ENCODE measurements around the gene GCGR. TPM values are rescaled to one million over a fixed set of nuclear protein-coding genes. Genes with fewer than 3 reads are reported as not detected.
"Not testable (repeated sequence)": the region's sequence is repeated elsewhere in the genome, so short reads cannot be mapped to it uniquely, and the experiment has no call there.

Gene GCGR
- total RNA-seq, 2 experiments from 2014 or later: not detected

GRCh38 chr17:81832608-81833159, 28.7 kb downstream of the GCGR start:
- Mint-ChIP-seq H3K27me3 (no peaks in the 10 kb centered on the region), H3K9me3 (no peaks in the 10 kb centered on the region), H3K4me1 (peaks cover 31% of the 10 kb centered on the region), H3K4me3 (peak overlapping the region; percentile 88), H3K27ac (peak overlapping the region; percentile 92), H3K36me3 (ENCODE audit: low read depth) (peaks cover 2% of the 10 kb centered on the region)
- ChIA-PET CTCF (no interaction called here), POLR2A (interaction anchor here (0.7 to 4.9 kb wide), 22 partner anchors 10 to 191 kb away, joined by 3 to 41 read pairs (median 5); partner anchors contain the start of genes ALYREF, ANAPC11, ARHGDIA and ARL16)
- DNase-seq: no peak

- Mint-ChIP-seq H3K27ac (peak within 1 kb of the TSS; percentile 92), H3K27me3 (no peaks in the 10 kb centered on the region), H3K36me3 (ENCODE audit: low read depth) (peaks cover 2% of the 10 kb centered on the region), H3K4me1 (peaks cover 31% of the 10 kb centered on the region), H3K4me3 (peak within 1 kb of the TSS; percentile 88), H3K9me3 (no peaks in the 10 kb centered on the region)
- CTCF ChIA-PET: interaction anchor here (1.9 kb wide), 1 partner anchor 26 kb away, joined by 5 read pairs; no protein-coding TSS in a partner anchor
- peak; percentile 96 for DNase-seq
- POLR2A ChIA-PET: interaction anchor here (0.6 to 4.9 kb wide), 20 partner anchors 9 to 191 kb away, joined by 3 to 41 read pairs (median 5); partner anchors contain the start of genes ANAPC11, ARHGDIA, ARL16 and HGS
Measured at GRCh38 chr17:81833160-81833920, 29.4 kb downstream of the GCGR start, which contains the start of gene MCRIP1. Gene MCRIP1, minus strand, starts transcription at chr17:81833291. Its CDS starts 8,785 bp downstream, at chr17:81824506.

GRCh38 chr17:81833921-81834830, 30.2 kb downstream of the GCGR start:
- Mint-ChIP-seq H3K36me3 (ENCODE audit: low read depth) (peaks cover 2% of the 10 kb centered on the region), H3K27ac (peak overlapping the region; percentile 70), H3K4me1 (peaks cover 31% of the 10 kb centered on the region), H3K4me3 (peak overlapping the region; percentile 75), H3K9me3 (no peaks in the 10 kb centered on the region), H3K27me3 (no peaks in the 10 kb centered on the region)
- no peak for DNase-seq
- POLR2A ChIA-PET: interaction anchor here (0.9 to 4.9 kb wide), 13 partner anchors 9 to 131 kb away, joined by 3 to 41 read pairs (median 10); partner anchors contain the start of genes ANAPC11, ARHGDIA, MAFG and MRPL12
- CTCF ChIA-PET: interaction anchor here (1.9 kb wide), 1 partner anchor 25 kb away, joined by 5 read pairs; no protein-coding TSS in a partner anchor

GRCh38 chr17:81834831-81835267, 30.9 kb downstream of the GCGR start, which contains the start of gene PPP1R27:
Gene PPP1R27, minus strand, starts transcription at chr17:81835050. Its CDS starts 97 bp downstream, at chr17:81834953.
- H3K36me3 Mint-ChIP-seq (ENCODE audit: low read depth): peaks cover 2% of the 10 kb centered on the region
- no peaks in the 10 kb centered on the region for H3K9me3 Mint-ChIP-seq
- H3K27ac Mint-ChIP-seq: peak within 1 kb of the TSS; percentile 70
- CTCF ChIA-PET: interaction anchor here (1.9 kb wide), 1 partner anchor 25 kb away, joined by 5 read pairs; no protein-coding TSS in a partner anchor
- H3K4me3 Mint-ChIP-seq: peak within 1 kb of the TSS; percentile 75
- DNase-seq: no peak
- POLR2A ChIA-PET: interaction anchor here (0.9 to 4.9 kb wide), 6 partner anchors 8 to 132 kb away, joined by 3 to 41 read pairs (median 15); partner anchors contain the start of genes ARHGDIA, MRPL12 and P4HB
- no peaks in the 10 kb centered on the region for H3K27me3 Mint-ChIP-seq
- peaks cover 27% of the 10 kb centered on the region for H3K4me1 Mint-ChIP-seq

GRCh38 chr17:81837641-81838040, 33.7 kb downstream of the GCGR start:
- Mint-ChIP-seq H3K4me3 (no peak overlapping the region), H3K4me1 (peaks cover 7% of the 10 kb centered on the region), H3K27me3 (no peaks in the 10 kb centered on the region), H3K27ac (no peak overlapping the region), H3K36me3 (ENCODE audit: low read depth) (peaks cover 5% of the 10 kb centered on the region), H3K9me3 (no peaks in the 10 kb centered on the region)
- ChIA-PET POLR2A (interaction anchor here (0.9 kb wide), 1 partner anchor 8 kb away, joined by 3 read pairs; no protein-coding TSS in a partner anchor), CTCF (interaction anchor here (0.6 kb wide), 1 partner anchor 14 kb away, joined by 5 read pairs; no protein-coding TSS in a partner anchor)
- no peak for DNase-seq

- no peak for DNase-seq
- ChIA-PET CTCF (no interaction called here), POLR2A (no interaction called here)
- Mint-ChIP-seq H3K4me1 (peaks cover 4% of the 10 kb centered on the region), H3K4me3 (no peak overlapping the region), H3K36me3 (ENCODE audit: low read depth) (peaks cover 15% of the 10 kb centered on the region), H3K27ac (no peak overlapping the region), H3K9me3 (no peaks in the 10 kb centered on the region), H3K27me3 (no peaks in the 10 kb centered on the region)
Measured at GRCh38 chr17:81838753-81839255, 34.9 kb downstream of the GCGR start.

- POLR2A ChIA-PET: interaction anchor here (1.4 kb wide), 1 partner anchor 15 kb away, joined by 3 read pairs; no protein-coding TSS in a partner anchor
- CTCF ChIA-PET: no interaction called here
- Mint-ChIP-seq H3K4me1 (peaks cover 2% of the 10 kb centered on the region), H3K27me3 (no peaks in the 10 kb centered on the region), H3K9me3 (no peaks in the 10 kb centered on the region), H3K4me3 (no peak overlapping the region), H3K36me3 (ENCODE audit: low read depth) (peaks cover 18% of the 10 kb centered on the region), H3K27ac (no peak overlapping the region)
- no peak for DNase-seq
Measured at GRCh38 chr17:81839301-81839700, 35.4 kb downstream of the GCGR start.

GRCh38 chr17:81840059-81840458, 36.1 kb downstream of the GCGR start:
- DNase-seq, H3K27me3 Mint-ChIP-seq, H3K4me3 Mint-ChIP-seq, H3K27ac Mint-ChIP-seq, CTCF ChIA-PET, H3K9me3 Mint-ChIP-seq, H3K4me1 Mint-ChIP-seq: not testable (repeated sequence)
- POLR2A ChIA-PET: interaction anchor here (1.3 to 1.4 kb wide), 2 partner anchors 14 to 17 kb away, joined by 3 to 4 read pairs; no protein-coding TSS in a partner anchor
- H3K36me3 Mint-ChIP-seq (ENCODE audit: low read depth): peaks cover 24% of the 10 kb centered on the region

- CTCF ChIA-PET: no interaction called here
- Mint-ChIP-seq H3K27me3 (no peaks in the 10 kb centered on the region), H3K4me3 (no peak overlapping the region), H3K9me3 (no peaks in the 10 kb centered on the region), H3K27ac (no peak overlapping the region), H3K36me3 (ENCODE audit: low read depth) (peaks cover 31% of the 10 kb centered on the region), H3K4me1 (no peaks in the 10 kb centered on the region)
- DNase-seq: no peak
- POLR2A ChIA-PET: interaction anchor here (0.7 to 3.5 kb wide), 7 partner anchors 7 to 168 kb away, joined by 3 to 21 read pairs (median 4); partner anchors contain the start of genes MCRIP1, MRPL12 and PPP1R27
Measured at GRCh38 chr17:81840826-81841778, 37.2 kb downstream of the GCGR start.

GRCh38 chr17:81841866-81842265, 37.9 kb downstream of the GCGR start:
- H3K9me3 Mint-ChIP-seq: no peaks in the 10 kb centered on the region
- H3K27ac Mint-ChIP-seq: no peak overlapping the region
- peaks cover 36% of the 10 kb centered on the region for H3K36me3 Mint-ChIP-seq (ENCODE audit: low read depth)
- H3K4me3 Mint-ChIP-seq: no peak overlapping the region
- ChIA-PET CTCF (no interaction called here), POLR2A (interaction anchor here (1.2 to 3.5 kb wide), 6 partner anchors 8 to 138 kb away, joined by 3 to 21 read pairs (median 4); partner anchors contain the start of genes MCRIP1, MRPL12, P4HB and PPP1R27)
- H3K27me3 Mint-ChIP-seq: no peaks in the 10 kb centered on the region
- DNase-seq: no peak
- no peaks in the 10 kb centered on the region for H3K4me1 Mint-ChIP-seq

- ChIA-PET POLR2A (interaction anchor here (0.6 to 3.5 kb wide), 7 partner anchors 9 to 274 kb away, joined by 3 to 21 read pairs (median 4); partner anchors contain the start of genes MCRIP1, P4HB and PPP1R27), CTCF (no interaction called here)
- Mint-ChIP-seq H3K4me1 (no peaks in the 10 kb centered on the region), H3K27me3 (no peaks in the 10 kb centered on the region), H3K36me3 (ENCODE audit: low read depth) (peaks cover 41% of the 10 kb centered on the region), H3K27ac (no peak overlapping the region), H3K9me3 (no peaks in the 10 kb centered on the region), H3K4me3 (no peak overlapping the region)
- no peak for DNase-seq
Measured at GRCh38 chr17:81842378-81842724, 38.4 kb downstream of the GCGR start.

Measured in activated CD4-positive, alpha-beta memory T cell treated with anti-CD3 and anti-CD28 coated beads, Interleukin-2, amount 10 ng/mL, durations not matched to agents 7 days and 5 days (primary cell).